Adrenal gland (tissue), 5 donors: ENCODE measurements around the gene OXSR1.

Experiments
- POLR2A ChIP-seq, 2 donors: fragments of 450-650 bp; IDR thresholded peaks; one replicate each; pipeline ENCODE4 v1.6.1; 2017; ENCODE audit warnings: antibody characterized with exemption in 2 of 2, mild to moderate bottlenecking in 2 of 2, moderate library complexity in 1 of 2
- TF ChIP-seq, protein P1 (sequence below), 6 experiments: fragments of 450-650 bp in 4 of 6; fragments of 200-600 bp in 2 of 6; sonication (generic) in 1 of 6; IDR thresholded peaks; 1 replicate in 5 of 6; 2 replicates in 1 of 6; pipeline versions ENCODE4 v1.5.1 to v1.8.0; 2016 to 2021; ENCODE audit warnings: antibody characterized with exemption in 6 of 6, mild to moderate bottlenecking in 2 of 6, moderate library complexity in 1 of 6
- donor health status: DM: no; HTN: no; CAD: no.

DNA sequence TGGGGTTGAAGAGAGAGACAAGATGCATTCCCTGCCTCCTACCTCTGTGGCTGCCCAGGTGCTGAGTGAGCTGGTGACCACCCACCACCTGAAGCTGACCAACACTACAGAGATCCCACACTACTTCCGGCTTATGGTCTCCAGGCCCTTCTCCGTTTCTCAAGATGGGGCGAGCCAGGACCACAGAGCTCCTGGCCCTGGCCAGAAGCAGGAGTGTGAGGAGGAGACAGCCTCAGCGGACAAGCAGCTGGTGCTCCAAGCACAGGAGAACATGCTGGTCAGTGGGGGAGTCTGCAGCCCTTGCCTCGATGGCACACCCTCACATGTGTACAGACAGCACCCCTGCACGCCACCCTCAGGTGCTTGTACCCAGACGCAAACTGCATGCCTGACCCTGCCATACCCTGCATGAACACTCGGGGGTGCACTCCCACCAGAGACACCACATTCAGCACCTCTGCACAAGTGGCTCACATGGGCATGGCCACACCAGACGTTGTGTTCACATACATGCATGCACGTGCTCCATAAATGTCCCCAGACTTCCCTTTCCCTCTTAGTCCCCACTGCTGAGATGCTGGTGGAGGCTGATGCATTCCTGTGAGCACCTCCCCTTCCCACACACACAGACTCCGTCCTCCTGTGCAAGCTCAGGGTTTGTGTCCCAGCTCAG is 47.5 kb upstream of the OXSR1 start:
- TF ChIP-seq, protein P1, sequence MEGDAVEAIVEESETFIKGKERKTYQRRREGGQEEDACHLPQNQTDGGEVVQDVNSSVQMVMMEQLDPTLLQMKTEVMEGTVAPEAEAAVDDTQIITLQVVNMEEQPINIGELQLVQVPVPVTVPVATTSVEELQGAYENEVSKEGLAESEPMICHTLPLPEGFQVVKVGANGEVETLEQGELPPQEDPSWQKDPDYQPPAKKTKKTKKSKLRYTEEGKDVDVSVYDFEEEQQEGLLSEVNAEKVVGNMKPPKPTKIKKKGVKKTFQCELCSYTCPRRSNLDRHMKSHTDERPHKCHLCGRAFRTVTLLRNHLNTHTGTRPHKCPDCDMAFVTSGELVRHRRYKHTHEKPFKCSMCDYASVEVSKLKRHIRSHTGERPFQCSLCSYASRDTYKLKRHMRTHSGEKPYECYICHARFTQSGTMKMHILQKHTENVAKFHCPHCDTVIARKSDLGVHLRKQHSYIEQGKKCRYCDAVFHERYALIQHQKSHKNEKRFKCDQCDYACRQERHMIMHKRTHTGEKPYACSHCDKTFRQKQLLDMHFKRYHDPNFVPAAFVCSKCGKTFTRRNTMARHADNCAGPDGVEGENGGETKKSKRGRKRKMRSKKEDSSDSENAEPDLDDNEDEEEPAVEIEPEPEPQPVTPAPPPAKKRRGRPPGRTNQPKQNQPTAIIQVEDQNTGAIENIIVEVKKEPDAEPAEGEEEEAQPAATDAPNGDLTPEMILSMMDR (IDR thresholded peaks at IDR 0.05): peak; percentile 42 to 83 (median 78)
- TF ChIP-seq POLR2A (IDR thresholded peaks at IDR 0.05): no peak
